NCI-H1105 treated with DMSO at 0.1 percent for 48 hours (cell line): Measurements from ENCODE around the gene SERPINB1.
"Not testable (repeated sequence)": the region's sequence is repeated elsewhere in the genome, so short reads cannot be mapped to it uniquely, and the experiment has no call there.

Experiments
- DNase-seq: peaks from one replicate; lab custom pipeline; 2025; lab: John Stamatoyannopoulos, UW

SERPINB1 gene

DNA sequence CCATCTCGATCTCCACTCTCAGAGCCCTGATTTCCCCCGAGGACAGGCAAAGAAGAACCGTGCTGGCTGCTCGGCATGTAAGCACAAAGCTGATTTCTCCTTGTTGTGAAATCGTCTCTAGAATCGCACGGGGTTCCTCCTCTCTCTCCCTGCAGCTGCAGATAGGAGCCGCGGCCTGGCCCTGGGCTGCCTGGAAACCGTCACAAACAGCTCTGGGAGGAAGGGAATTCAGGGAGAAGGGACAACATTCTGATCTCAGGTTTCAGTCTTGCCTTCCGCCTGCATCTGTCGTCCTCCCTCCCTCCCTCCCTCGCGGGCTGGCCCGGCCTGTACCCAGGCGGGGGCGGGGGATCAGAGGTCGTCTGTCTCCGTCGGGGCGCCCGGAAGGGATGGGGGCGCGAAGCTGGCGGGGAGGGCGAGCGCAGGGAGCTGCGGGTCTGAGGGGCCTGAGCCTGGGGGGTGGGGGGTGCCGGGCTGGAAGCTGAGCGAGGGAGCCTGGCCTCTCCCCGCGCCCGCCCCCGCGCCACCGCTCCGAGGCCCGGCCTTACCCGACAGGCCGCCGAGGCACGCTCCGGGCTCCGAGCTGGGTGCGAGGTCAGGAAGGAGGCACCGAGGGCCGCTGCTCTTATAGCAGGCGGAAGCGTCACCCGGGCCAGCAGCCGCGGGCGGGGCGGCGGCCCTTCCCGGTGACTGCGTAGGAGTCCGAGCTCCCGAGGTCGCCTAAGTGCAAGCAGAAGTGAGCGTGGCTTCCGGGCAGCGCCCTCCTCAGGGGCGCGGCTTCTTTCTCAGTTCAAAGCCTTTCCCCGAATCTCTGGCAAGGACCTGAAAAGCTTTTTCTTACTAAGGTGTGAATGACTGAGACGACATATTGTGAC, at the start of gene SERPINB1:
Gene SERPINB1, minus strand, starts transcription at position 600 of the 875 bp plus-strand sequence. CDS start 1,277 bp downstream, outside the sequence.
- peak; percentile 88 for DNase-seq

DNA sequence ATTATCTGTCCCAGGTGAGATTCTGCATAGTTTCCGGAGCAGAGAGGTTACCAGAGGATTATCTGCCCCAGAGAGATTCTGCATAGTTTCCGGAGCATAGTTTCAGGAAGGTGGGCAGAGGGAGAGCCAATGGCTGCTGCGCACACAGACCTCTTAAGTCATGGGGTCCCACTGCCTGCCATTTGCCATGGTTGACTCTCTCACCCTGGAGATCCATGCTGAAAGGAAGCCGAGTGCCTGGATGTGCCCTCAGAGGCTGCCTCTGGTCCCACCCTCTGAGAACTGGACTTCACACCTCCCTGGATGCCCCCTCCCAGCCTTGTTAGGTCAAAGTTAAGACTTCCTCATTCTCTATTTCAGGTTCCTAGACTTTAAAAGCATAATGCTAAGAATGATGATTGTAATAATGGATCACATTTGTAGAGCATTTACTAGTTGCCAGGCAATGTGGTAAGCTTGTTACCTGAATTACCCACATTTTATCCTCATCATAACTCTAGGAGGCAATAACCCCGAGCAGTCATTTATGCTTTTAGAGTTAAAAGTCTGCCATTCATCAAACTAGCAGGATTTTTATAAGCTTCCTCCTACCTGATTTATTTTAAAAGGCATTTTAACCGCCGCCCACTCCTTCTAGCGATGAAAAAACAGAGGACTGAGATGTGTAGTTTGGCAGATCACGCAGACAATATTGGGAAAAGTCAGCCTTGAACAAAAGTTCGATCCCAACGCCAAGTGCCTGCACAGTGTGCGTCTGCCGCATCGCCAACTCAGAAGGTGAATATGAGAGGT, 49.5 kb upstream of the SERPINB1 start:
- DNase-seq = no peak

DNA sequence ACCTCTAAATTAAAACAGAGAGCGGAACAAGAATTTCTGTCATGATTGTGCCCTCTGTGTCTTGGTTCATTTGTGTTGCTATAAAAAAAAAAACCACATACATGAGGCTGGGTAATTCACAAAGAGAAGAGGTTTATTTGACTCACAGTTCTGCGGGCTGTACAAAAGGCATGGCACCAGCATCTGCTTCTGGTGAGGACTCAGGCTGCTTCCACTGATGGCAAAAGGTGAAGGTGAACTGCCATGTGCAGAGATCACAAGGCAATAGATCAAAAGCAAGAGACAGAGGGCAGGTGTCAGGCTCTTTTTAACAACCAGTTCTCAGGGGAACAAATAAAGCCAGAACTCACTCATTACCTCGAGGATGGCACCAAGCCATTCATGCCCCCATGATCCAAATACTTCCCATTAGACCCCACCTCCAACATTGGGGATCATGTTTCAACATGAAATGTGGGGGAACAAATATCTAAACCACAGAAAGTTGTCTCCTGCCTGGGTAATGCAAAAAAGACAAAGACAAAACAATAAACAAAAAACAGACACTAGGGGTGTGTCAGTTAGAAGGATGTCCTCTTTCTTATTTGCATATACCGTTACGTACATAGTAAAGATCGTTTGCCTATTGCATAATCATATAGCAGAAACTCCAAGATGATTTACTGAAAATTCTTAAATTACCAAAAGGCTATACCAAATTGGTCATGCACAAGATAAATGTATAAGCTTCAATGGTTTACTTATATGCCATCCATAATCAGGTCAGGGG, 44.5 kb upstream of the SERPINB1 start:
- DNase-seq = peak; percentile 36

DNA sequence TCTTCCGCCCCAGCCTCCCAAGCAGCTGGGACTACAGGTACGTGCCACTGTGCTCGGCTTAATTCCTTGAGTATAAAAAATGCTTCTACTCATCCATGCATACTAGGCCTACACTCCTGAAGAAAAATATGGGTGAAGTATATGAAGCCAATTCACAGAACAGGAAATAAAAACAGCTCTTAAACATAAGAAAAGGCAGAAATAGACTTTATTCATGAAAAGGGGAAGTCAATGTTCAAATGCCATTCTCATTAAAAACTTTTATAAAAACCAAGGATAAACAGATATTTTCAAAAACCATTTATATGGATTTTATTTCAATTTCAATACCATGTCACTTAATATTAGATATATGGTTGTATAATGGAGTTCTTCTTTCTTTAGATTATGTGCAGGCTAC, 43.1 kb upstream of the SERPINB1 start:
- no peak for DNase-seq

- no peak for DNase-seq
Observed at GRCh38 chr6:2883673-2884072, 42.0 kb upstream of the SERPINB1 start.

DNA sequence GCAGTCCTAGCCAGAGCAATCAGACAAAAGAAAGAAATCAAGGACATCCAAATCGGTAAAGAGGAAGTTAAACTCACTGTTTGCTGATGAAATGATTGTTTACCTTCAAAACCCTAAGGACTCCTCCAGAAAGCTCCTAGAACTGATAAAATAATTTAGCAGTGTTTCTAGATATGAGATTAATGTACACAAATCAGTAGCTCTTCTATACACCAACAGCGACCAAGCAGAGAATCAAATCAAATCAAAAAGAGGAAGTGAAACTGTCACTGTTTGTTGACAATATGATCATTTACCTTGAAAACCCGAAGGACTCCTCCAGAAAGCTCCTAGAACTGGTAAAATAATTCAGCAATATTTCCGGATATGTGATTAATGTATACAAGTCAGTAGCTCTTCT, 39.8 kb upstream of the SERPINB1 start:
- no peak for DNase-seq

DNA sequence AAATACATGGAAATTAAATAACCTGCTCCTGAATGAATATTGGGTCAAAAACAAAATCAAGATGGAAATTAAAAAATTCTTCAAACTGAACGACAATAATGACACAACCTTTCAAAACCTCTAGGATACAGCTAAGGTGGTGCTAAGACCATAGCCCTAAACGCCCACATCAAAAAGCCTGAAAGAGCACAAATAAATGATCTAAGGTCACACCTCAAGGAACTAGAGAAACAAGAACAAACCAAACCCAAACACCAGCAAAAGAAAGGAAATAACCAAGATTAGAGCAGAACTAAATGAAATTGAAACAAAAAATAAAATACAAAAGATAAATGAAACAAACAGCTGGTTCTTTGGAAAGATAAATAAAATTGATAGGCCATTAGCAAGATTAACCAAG, 38.5 kb upstream of the SERPINB1 start:
- not testable (repeated sequence) for DNase-seq

DNA sequence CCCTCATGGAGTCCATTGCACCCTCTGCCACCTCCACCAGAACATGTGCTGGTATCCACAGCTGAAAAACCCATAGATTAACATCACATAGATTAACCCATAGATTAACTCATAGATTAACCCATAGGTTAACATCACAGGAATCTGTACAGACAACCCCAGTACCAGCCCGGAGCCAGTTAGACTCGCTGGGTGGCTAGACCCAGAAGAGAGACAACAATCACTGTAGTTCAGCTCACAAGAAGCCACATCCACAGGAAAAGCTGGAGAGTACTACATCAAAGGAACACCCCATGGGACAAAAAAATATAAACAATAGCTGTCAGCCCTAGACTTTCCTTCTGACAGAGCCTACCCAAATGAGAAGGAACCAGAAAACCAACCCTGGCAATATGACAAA, 36.3 kb upstream of the SERPINB1 start:
- DNase-seq = no peak

- DNase-seq = no peak
Observed at GRCh38 chr6:2877057-2877882, 35.6 kb upstream of the SERPINB1 start.

DNA sequence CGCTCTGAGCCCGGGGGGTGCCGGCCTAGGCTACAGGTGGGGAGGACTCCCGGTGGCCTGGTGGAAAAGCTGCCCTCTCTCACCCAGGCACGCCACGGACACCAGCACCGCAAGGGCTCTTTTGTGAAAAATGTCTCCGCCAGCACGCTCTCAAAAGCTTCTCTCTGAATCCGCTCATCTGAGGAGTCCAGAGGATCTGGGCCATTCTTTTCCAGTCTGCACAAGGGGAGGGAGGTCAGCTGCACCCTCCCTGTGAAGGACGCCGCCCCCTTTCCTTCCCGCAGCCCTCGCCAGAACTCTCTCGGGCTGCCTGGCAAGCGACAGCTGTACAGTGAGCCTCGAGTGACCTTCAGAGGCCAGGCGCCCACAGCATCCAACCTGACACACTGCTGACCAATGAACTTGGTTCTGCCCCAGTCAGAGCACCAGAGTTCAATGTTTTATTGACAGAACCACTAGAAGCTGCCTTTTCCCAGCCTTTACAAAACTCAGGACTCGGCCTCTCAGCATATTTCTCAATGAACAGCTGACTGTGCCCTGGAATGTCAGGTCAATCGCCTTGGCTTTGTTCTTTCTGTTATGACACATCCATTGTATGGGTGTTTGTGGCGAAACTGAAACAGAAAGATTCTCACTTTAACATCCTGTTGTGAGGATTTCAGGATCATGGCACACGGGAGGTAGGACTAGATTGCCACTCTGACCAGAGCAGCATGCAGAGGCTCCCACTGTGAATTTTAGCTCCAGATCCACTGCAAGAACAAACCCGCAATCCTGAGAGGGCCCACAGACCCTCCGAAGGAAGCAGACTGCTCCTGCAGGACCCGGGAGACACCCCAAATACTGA, 34.8 kb upstream of the SERPINB1 start:
- DNase-seq = no peak

DNA sequence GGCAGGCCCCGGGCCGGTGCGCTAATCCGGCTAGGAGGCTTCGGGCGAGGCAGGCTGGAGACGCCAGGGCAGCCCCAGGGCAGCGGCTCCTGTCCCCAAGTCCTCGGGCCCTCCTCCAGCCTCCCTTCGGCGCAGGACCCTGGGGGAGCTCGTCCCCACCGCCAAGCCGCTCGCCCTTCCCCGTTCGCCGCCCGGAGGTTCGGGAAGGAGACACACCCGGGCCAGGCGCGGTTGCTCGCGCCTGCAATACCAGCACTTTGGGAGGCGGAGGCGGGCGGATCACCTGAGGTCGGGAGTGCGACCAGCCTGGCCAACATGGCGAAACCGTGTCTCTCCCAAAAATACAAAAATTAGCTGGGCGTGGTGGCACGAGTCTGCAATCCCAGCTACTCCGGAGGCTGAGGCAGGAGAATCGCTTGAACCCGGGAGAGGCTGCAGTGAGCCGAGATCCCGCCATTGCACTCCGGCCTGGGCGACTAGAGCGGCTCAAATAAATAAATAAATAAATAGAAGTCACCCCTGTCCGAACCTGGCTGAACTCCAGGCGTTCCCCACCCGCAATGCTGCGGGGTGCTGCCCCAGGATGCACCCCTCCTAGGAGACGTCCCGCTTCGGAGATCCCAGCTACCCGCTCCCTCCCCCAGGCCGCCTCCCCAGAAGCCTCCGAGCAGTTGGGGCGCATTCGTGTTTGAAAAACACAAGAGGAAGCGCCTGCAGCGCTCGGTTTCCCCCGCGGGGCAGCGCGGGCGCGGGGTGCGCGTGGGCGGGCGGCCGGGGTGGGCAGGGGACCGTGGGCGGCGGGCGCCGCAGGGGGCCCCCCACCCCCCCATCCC, 33.9 kb upstream of the SERPINB1 start:
- peak; percentile 2 for DNase-seq

GRCh38 chr6:2873643-2874042, 32.0 kb upstream of the SERPINB1 start:
- DNase-seq = no peak

- no peak for DNase-seq
Observed at GRCh38 chr6:2872423-2873358, 31.0 kb upstream of the SERPINB1 start.

DNA sequence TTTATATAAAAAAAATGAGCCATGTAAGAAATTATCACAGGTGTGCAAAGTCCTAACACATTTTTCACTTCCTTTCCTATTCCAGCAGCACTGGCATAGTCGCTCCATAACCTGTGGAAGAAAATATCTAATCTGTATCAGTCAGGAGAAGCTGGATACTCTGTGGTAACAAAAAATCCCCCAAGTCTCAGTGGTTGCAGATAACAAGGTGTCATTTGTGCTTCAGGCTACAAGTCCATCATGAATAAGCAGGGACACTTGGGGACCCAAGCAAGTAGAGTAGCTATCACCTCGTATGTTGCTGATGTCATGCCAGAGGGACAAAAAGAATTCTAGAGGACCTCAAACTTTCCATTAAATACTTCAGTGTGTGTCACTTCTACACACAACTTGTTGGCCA, 30.3 kb upstream of the SERPINB1 start:
- no peak for DNase-seq

DNA sequence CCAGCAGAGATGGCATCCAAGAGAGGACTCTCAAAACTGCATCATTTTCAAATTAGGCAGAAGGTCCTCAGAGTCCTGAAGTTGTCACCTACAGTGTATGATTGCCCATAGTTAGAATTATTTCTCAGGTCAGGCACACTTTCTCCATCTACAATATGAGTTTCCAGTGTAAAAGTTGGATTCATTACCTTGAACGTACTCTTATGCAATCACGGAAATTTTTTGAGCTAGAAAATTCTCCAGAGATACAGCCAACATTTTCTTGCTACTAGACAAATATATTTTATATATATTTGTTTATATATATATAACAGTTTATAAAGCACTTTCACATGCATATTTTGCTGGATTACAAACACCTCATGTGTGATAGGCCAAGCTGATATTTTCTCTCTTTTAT, 29.4 kb upstream of the SERPINB1 start:
- DNase-seq = no peak

- DNase-seq = no peak
Observed at GRCh38 chr6:2870046-2870636, 28.5 kb upstream of the SERPINB1 start.

- DNase-seq = no peak
Observed at GRCh38 chr6:2868637-2869036, 27.0 kb upstream of the SERPINB1 start.
